ENCODE data around the gene DIPK1B. TPM values are rescaled to one million over a fixed set of nuclear protein-coding genes. Genes with fewer than 3 reads are reported as not detected.

The DIPK1B gene
- total RNA-seq, 1 experiment from 2014 or later, result 40.4 TPM

- H3K36me3 ChIP-seq (ENCODE audit: control insufficient read depth, insufficient read depth, low read length), result no peaks in the 10 kb centered on the region
- Mint-ChIP-seq H3K27ac (ENCODE audit: unreplicated experiment) (no peak overlapping the region), H3K27me3 (ENCODE audit: insufficient read depth, unreplicated experiment) (no peaks in the 10 kb centered on the region), H3K4me3 (ENCODE audit: unreplicated experiment) (no peak overlapping the region), H3K9me3 (ENCODE audit: unreplicated experiment) (no peaks in the 10 kb centered on the region), H3K36me3 (ENCODE audit: insufficient read depth, unreplicated experiment) (peaks cover 8% of the 10 kb centered on the region), H3K4me1 (ENCODE audit: low read depth, unreplicated experiment) (peaks cover 31% of the 10 kb centered on the region)
- ChIA-PET POLR2A (no interaction called here), CTCF (interaction anchor here (1.6 to 1.9 kb wide), 2 partner anchors 19 to 33 kb away, joined by 3 to 10 read pairs; no protein-coding TSS in a partner anchor)
- H3K9me3 ChIP-seq, result no peaks in the 10 kb centered on the region
- intact Hi-C loops (cut with micrococcal nuclease; ENCODE audit: unreplicated experiment), result loop anchor here (5.0 kb wide), 1 partner anchor 63 kb away; no protein-coding TSS in a partner anchor
- H3K4me3 ChIP-seq (ENCODE audit: low read depth, low read length), result no peak overlapping the region
- no peak for DNase-seq
- peaks cover 78% of the 10 kb centered on the region for H3K4me1 ChIP-seq
- H3K27me3 ChIP-seq (replicated peaks; ENCODE audit: control insufficient read depth, insufficient read depth, low read length), result no peaks in the 10 kb centered on the region
- no peak for TF ChIP-seq CTCF (IDR thresholded peaks at IDR 0.05; ENCODE audit: insufficient read depth in 1 of 2, low read depth in 1 of 2, low read length in 1 of 2, severe bottlenecking in 1 of 2, unreplicated experiment in 1 of 2)
- BruUV-seq (replicated peaks), result no TSS peak
These were observed 17.5 kb upstream of the DIPK1B start for GRCh38 chr9:136694872-136695247.

- H3K4me3 ChIP-seq (ENCODE audit: low read depth, low read length), result no peak overlapping the region
- Mint-ChIP-seq H3K27me3 (ENCODE audit: insufficient read depth, unreplicated experiment) (no peaks in the 10 kb centered on the region), H3K27ac (ENCODE audit: unreplicated experiment) (no peak overlapping the region), H3K36me3 (ENCODE audit: insufficient read depth, unreplicated experiment) (peaks cover 8% of the 10 kb centered on the region), H3K4me1 (ENCODE audit: low read depth, unreplicated experiment) (peaks cover 31% of the 10 kb centered on the region), H3K4me3 (ENCODE audit: unreplicated experiment) (no peak overlapping the region), H3K9me3 (ENCODE audit: unreplicated experiment) (no peaks in the 10 kb centered on the region)
- H3K9me3 ChIP-seq, result no peaks in the 10 kb centered on the region
- H3K4me1 ChIP-seq, result peaks cover 78% of the 10 kb centered on the region
- no TSS peak for BruUV-seq (replicated peaks)
- no peak for DNase-seq
- intact Hi-C loops (cut with micrococcal nuclease; ENCODE audit: unreplicated experiment), result no loop called here
- TF ChIP-seq CTCF (IDR thresholded peaks at IDR 0.05; ENCODE audit: insufficient read depth in 1 of 2, low read depth in 1 of 2, low read length in 1 of 2, severe bottlenecking in 1 of 2, unreplicated experiment in 1 of 2), result no peak
- H3K27me3 ChIP-seq (replicated peaks; ENCODE audit: control insufficient read depth, insufficient read depth, low read length), result no peaks in the 10 kb centered on the region
- H3K36me3 ChIP-seq (ENCODE audit: control insufficient read depth, insufficient read depth, low read length), result no peaks in the 10 kb centered on the region
- ChIA-PET CTCF (interaction anchor here (1.6 kb wide), 1 partner anchor 33 kb away, joined by 3 read pairs; no protein-coding TSS in a partner anchor), POLR2A (no interaction called here)
These were observed 16.9 kb upstream of the DIPK1B start for GRCh38 chr9:136695435-136695895.

- H3K9me3 ChIP-seq, result no peaks in the 10 kb centered on the region
- no peak for DNase-seq
- POLR2A ChIA-PET, result no interaction called here
- Mint-ChIP-seq H3K4me3 (ENCODE audit: unreplicated experiment) (no peak overlapping the region), H3K27ac (ENCODE audit: unreplicated experiment) (no peak overlapping the region), H3K9me3 (ENCODE audit: unreplicated experiment) (no peaks in the 10 kb centered on the region), H3K4me1 (ENCODE audit: low read depth, unreplicated experiment) (peaks cover 31% of the 10 kb centered on the region), H3K27me3 (ENCODE audit: insufficient read depth, unreplicated experiment) (no peaks in the 10 kb centered on the region), H3K36me3 (ENCODE audit: insufficient read depth, unreplicated experiment) (peaks cover 8% of the 10 kb centered on the region)
- peaks cover 78% of the 10 kb centered on the region for H3K4me1 ChIP-seq
- H3K27me3 ChIP-seq (replicated peaks; ENCODE audit: control insufficient read depth, insufficient read depth, low read length), result no peaks in the 10 kb centered on the region
- H3K4me3 ChIP-seq (ENCODE audit: low read depth, low read length), result no peak overlapping the region
- no TSS peak for BruUV-seq (replicated peaks)
- H3K36me3 ChIP-seq (ENCODE audit: control insufficient read depth, insufficient read depth, low read length), result no peaks in the 10 kb centered on the region
- CTCF ChIA-PET, result interaction anchor here (1.6 kb wide), 1 partner anchor 32 kb away, joined by 3 read pairs; no protein-coding TSS in a partner anchor
- TF ChIP-seq CTCF (IDR thresholded peaks at IDR 0.05; ENCODE audit: insufficient read depth in 1 of 2, low read depth in 1 of 2, low read length in 1 of 2, severe bottlenecking in 1 of 2, unreplicated experiment in 1 of 2), result no peak
- intact Hi-C loops (cut with micrococcal nuclease; ENCODE audit: unreplicated experiment), result no loop called here
These were observed 16.4 kb upstream of the DIPK1B start for GRCh38 chr9:136695955-136696354.
